Ovary (tissue), 3 donors: ENCODE data around the gene ABI3BP.

Source experiments
- EP300 ChIP-seq: sonication (generic); formaldehyde crosslinking; IDR thresholded peaks from one replicate; pipeline ENCODE4 v1.6.1; 2017; ENCODE audit warnings: antibody characterized with exemption
- TF ChIP-seq, protein P1 (sequence below), 3 donors: fragments of 450-650 bp in 2 of 3; fragments of 200-600 bp in 1 of 3; IDR thresholded peaks; one replicate each; pipeline versions ENCODE4 v1.5.1 to v1.8.0; 2016 to 2022; ENCODE audit warnings: antibody characterized with exemption in 3 of 3, mild to moderate bottlenecking in 1 of 3
- donor health status: DM: no; HTN: no; CAD: no.

DNA sequence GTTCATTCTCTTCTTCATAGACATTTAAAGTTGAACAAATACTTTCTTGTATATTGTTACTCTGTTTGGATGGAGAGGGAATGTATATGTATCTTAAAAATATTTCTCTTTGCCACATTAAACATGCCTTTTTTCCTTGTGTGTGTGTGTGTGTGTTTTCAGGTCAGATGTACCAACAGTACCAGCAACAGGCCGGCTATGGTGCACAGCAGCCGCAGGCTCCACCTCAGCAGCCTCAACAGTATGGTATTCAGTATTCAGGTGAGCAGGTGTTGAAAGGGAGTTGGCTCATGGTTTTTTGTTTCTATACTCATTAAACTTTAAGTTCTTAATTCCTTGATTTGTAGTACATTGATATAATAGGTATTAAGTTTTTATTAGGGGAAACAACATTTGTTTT lies 248.6 kb downstream of the ABI3BP start:
- TF ChIP-seq, protein P1, sequence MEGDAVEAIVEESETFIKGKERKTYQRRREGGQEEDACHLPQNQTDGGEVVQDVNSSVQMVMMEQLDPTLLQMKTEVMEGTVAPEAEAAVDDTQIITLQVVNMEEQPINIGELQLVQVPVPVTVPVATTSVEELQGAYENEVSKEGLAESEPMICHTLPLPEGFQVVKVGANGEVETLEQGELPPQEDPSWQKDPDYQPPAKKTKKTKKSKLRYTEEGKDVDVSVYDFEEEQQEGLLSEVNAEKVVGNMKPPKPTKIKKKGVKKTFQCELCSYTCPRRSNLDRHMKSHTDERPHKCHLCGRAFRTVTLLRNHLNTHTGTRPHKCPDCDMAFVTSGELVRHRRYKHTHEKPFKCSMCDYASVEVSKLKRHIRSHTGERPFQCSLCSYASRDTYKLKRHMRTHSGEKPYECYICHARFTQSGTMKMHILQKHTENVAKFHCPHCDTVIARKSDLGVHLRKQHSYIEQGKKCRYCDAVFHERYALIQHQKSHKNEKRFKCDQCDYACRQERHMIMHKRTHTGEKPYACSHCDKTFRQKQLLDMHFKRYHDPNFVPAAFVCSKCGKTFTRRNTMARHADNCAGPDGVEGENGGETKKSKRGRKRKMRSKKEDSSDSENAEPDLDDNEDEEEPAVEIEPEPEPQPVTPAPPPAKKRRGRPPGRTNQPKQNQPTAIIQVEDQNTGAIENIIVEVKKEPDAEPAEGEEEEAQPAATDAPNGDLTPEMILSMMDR (IDR thresholded peaks at IDR 0.05), result no peak
- TF ChIP-seq EP300, result no peak
